Neural cell (in vitro differentiated cells): ENCODE data around the gene TNFSF15. TPM values are rescaled to one million over a fixed set of nuclear protein-coding genes. Genes with fewer than 3 reads are reported as not detected.

Experiments
- H2AFZ ChIP-seq: fragments of 200-600, 300-800 bp; sonication (generic), shearing (Covaris generic); 2 replicates; pipeline ENCODE4 v1.6.0; 2014; ENCODE audit warnings: low read depth, mild to moderate bottlenecking, antibody characterized with exemption, low read length, moderate library complexity
- H3F3A ChIP-seq: fragments of 200-600 bp; shearing (Covaris generic); 2 replicates; pipeline ENCODE4 v1.6.1; 2016; ENCODE audit warnings: mild to moderate bottlenecking, moderate library complexity, mixed read lengths, antibody characterized with exemption, low read length; ENCODE audit not compliant: insufficient read depth, poor library complexity, severe bottlenecking
- H3K27ac ChIP-seq: fragments of 200-600, 300-800 bp; sonication (generic), shearing (Covaris generic); 2 replicates; pipeline ENCODE4 v1.5.1; 2014; ENCODE audit warnings: mild to moderate bottlenecking, low read length, moderate library complexity
- H3K27me3 ChIP-seq: fragments of 300-800, 200-600 bp; sonication (generic), shearing (Covaris generic); 2 replicates; pipeline ENCODE4 v1.6.0; 2014; ENCODE audit warnings: mild to moderate bottlenecking, low read depth, low read length, moderate library complexity; ENCODE audit not compliant: insufficient read depth
- H3K36me3 ChIP-seq: fragments of 300-800, 200-600 bp; sonication (generic), shearing (Covaris generic); 2 replicates; pipeline ENCODE4 v1.5.1; 2014; ENCODE audit warnings: mild to moderate bottlenecking, antibody characterized with exemption, low read length, moderate library complexity; ENCODE audit not compliant: insufficient read depth
- H3K4me2 ChIP-seq: fragments of 300-800, 200-600 bp; sonication (generic), shearing (Covaris generic); 2 replicates; pipeline ENCODE4 v1.6.0; 2014; ENCODE audit warnings: mild to moderate bottlenecking, low read length
- H3K4me3 ChIP-seq: fragments of 300-800, 200-600 bp; sonication (generic), shearing (Covaris generic); 2 replicates; pipeline ENCODE4 v1.5.1; 2014; ENCODE audit warnings: mild to moderate bottlenecking, low read length, moderate library complexity
- H3K79me2 ChIP-seq: fragments of 200-600 bp; shearing (Covaris generic); replicated peaks from 2 replicates; pipeline ENCODE4 v1.6.0; 2014; ENCODE audit warnings: mild to moderate bottlenecking, low read length, moderate library complexity; ENCODE audit not compliant: insufficient read depth
- H3K9ac ChIP-seq: fragments of 300-800, 200-600 bp; sonication (generic), shearing (Covaris generic); 2 replicates; pipeline ENCODE4 v1.6.1; 2016; ENCODE audit warnings: mild to moderate bottlenecking, low read length, mixed read lengths
- H3K9me2 ChIP-seq: fragments of 200-600 bp; shearing (Covaris generic); 2 replicates; pipeline ENCODE4 v1.6.1; 2016; ENCODE audit warnings: mild to moderate bottlenecking, low read length, mixed read lengths; ENCODE audit not compliant: insufficient read depth
- H3K9me3 ChIP-seq: fragments of 200-600, 300-800 bp; sonication (generic), shearing (Covaris generic); 2 replicates; pipeline ENCODE4 v1.6.1; 2016; ENCODE audit warnings: mild to moderate bottlenecking, mixed run types, low read length, moderate library complexity, mixed read lengths
- H4K20me1 ChIP-seq: fragments of 200-600 bp; shearing (Covaris generic); 2 replicates; pipeline ENCODE4 v1.6.1; 2016; ENCODE audit warnings: mild to moderate bottlenecking, mixed run types; ENCODE audit not compliant: insufficient read depth
- CTCF ChIP-seq: fragments of 450-650 bp; IDR thresholded peaks from 2 replicates; pipeline ENCODE4 v1.5.1; 2014; ENCODE audit warnings: antibody characterized with exemption, mild to moderate bottlenecking, moderate library complexity; ENCODE audit not compliant: poor library complexity, severe bottlenecking
- EP300 ChIP-seq: fragments of 450-650 bp; conservative IDR thresholded peaks from 2 replicates; pipeline ENCODE4 v1.6.1; 2014; ENCODE audit warnings: antibody characterized with exemption, mild to moderate bottlenecking, moderate library complexity; ENCODE audit not compliant: poor library complexity, severe bottlenecking
- EZH2 ChIP-seq: fragments of 200-600, 300-800 bp; shearing (Covaris generic), sonication (generic); IDR thresholded peaks from 2 replicates; pipeline ENCODE4 v1.6.1; 2014; ENCODE audit warnings: antibody characterized with exemption, low read length, borderline replicate concordance, mild to moderate bottlenecking; ENCODE audit not compliant: insufficient read depth, poor library complexity, severe bottlenecking
- MXI1 ChIP-seq: fragments of 450-650 bp; conservative IDR thresholded peaks from 2 replicates; pipeline ENCODE4 v1.6.1; 2014; ENCODE audit warnings: antibody characterized with exemption, mild to moderate bottlenecking; ENCODE audit not compliant: poor library complexity, severe bottlenecking
- POLR2AphosphoS5 ChIP-seq: IDR thresholded peaks from 2 replicates; pipeline ENCODE4 v1.6.1; 2012
- RAD21 ChIP-seq: fragments of 450-650 bp; conservative IDR thresholded peaks from 2 replicates; pipeline ENCODE4 v1.6.1; 2014; ENCODE audit warnings: antibody characterized with exemption, mild to moderate bottlenecking, moderate library complexity
- REST ChIP-seq: IDR thresholded peaks from 2 replicates; pipeline ENCODE4 v1.6.1; 2012; ENCODE audit warnings: borderline replicate concordance
- SMC3 ChIP-seq: fragments of 450-650 bp; conservative IDR thresholded peaks from 2 replicates; pipeline ENCODE4 v1.6.1; 2014; ENCODE audit warnings: antibody characterized with exemption, mild to moderate bottlenecking, moderate library complexity; ENCODE audit not compliant: poor library complexity
- TAF1 ChIP-seq: IDR thresholded peaks from 2 replicates; pipeline ENCODE4 v1.6.1; 2012; ENCODE audit warnings: low read depth
- polyA plus RNA-seq: library from polyadenylated mRNA; depleted of rRNA; stranded (reverse); fragments of >200 nt; gene quantifications from 2 replicates; pipeline ENCODE4 v1.2.3, GENCODE V29; 2014

Gene TNFSF15
- polyA plus RNA-seq, 1 donor from 2014 or later = not detected

- TF ChIP-seq EP300 = no peak
- TF ChIP-seq EZH2 = no peak
- TF ChIP-seq TAF1 = no peak
- no peak for TF ChIP-seq POLR2AphosphoS5
- TF ChIP-seq REST = no peak
- no peak for TF ChIP-seq CTCF
- TF ChIP-seq SMC3 = no peak
- no peak for TF ChIP-seq RAD21
- TF ChIP-seq MXI1 = no peak
- Histone ChIP-seq H3K9me2 (no peaks in the 10 kb centered on the region), H3K27ac (no peak overlapping the region), H3K79me2 (no peaks in the 10 kb centered on the region), H4K20me1 (no peaks in the 10 kb centered on the region), H3K4me2 (no peak overlapping the region), H3K9me3 (no peaks in the 10 kb centered on the region), H3K27me3 (no peaks in the 10 kb centered on the region), H3K9ac (no peak overlapping the region), H2AFZ (no peak overlapping the region), H3K36me3 (no peaks in the 10 kb centered on the region), H3F3A (no peaks in the 10 kb centered on the region), H3K4me3 (no peak overlapping the region)
These were observed 27.8 kb downstream of the TNFSF15 start for GRCh38 chr9:114777821-114778609.

GRCh38 chr9:114776683-114777399 is 29.0 kb downstream of the TNFSF15 start:
- no peaks in the 10 kb centered on the region for H4K20me1 ChIP-seq
- no peaks in the 10 kb centered on the region for H3K27me3 ChIP-seq
- H3K4me3 ChIP-seq = no peak overlapping the region
- no peaks in the 10 kb centered on the region for H3K79me2 ChIP-seq
- H3K4me2 ChIP-seq = no peak overlapping the region
- H2AFZ ChIP-seq = no peak overlapping the region
- H3K36me3 ChIP-seq = no peaks in the 10 kb centered on the region
- no peak overlapping the region for H3K27ac ChIP-seq
- TF ChIP-seq SMC3 (no peak), EP300 (no peak), EZH2 (no peak), RAD21 (no peak)
- no peaks in the 10 kb centered on the region for H3K9me2 ChIP-seq
- no peaks in the 10 kb centered on the region for H3F3A ChIP-seq
- no peaks in the 10 kb centered on the region for H3K9me3 ChIP-seq
- H3K9ac ChIP-seq = no peak overlapping the region
